ENCODE data around the gene TMEM255B.

TMEM255B gene

GRCh38 chr13:113766035-113766800 is 7.2 kb downstream of the TMEM255B start:
- H3K4me1 Mint-ChIP-seq: no peaks in the 10 kb centered on the region
- peaks cover 41% of the 10 kb centered on the region for H3K27me3 Mint-ChIP-seq

DNA sequence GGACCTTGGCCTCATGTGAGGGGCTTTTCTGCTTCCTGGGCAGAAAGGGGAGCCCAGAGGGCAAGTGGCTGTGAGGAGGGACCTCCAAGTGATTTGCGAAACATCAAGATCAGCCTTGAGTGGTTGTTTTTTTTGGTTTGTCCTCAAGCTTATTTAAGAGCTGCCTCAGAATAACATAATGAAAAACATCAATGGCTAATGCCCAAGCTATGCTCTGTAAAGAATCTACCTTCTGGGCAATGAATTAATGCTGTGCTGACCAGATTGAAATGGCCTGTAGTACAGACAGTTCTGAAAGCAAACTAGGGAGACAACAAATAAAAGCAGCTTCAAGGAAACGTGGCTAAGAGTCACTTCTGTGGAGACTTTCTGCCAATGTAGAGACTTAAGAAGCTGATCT is 8.3 kb downstream of the TMEM255B start:
- Mint-ChIP-seq H3K4me1 (peaks cover 6% of the 10 kb centered on the region), H3K27ac (no peak overlapping the region), H3K27me3 (peaks cover 29% of the 10 kb centered on the region), H3K4me3 (no peak overlapping the region), H3K9me3 (peaks cover 0 to under 1% of the 10 kb centered on the region in 2 donors)
- no peak for ATAC-seq
- DNase-seq: no peak

More at GRCh38 chr13:113766035-113766800, 7.2 kb downstream of the TMEM255B start:
- Mint-ChIP-seq H3K27ac (no peak overlapping the region), H3K9me3 (no peaks in the 10 kb centered on the region), H3K4me3 (no peak overlapping the region)
- ATAC-seq: no peak
- DNase-seq: no peak

DNA sequence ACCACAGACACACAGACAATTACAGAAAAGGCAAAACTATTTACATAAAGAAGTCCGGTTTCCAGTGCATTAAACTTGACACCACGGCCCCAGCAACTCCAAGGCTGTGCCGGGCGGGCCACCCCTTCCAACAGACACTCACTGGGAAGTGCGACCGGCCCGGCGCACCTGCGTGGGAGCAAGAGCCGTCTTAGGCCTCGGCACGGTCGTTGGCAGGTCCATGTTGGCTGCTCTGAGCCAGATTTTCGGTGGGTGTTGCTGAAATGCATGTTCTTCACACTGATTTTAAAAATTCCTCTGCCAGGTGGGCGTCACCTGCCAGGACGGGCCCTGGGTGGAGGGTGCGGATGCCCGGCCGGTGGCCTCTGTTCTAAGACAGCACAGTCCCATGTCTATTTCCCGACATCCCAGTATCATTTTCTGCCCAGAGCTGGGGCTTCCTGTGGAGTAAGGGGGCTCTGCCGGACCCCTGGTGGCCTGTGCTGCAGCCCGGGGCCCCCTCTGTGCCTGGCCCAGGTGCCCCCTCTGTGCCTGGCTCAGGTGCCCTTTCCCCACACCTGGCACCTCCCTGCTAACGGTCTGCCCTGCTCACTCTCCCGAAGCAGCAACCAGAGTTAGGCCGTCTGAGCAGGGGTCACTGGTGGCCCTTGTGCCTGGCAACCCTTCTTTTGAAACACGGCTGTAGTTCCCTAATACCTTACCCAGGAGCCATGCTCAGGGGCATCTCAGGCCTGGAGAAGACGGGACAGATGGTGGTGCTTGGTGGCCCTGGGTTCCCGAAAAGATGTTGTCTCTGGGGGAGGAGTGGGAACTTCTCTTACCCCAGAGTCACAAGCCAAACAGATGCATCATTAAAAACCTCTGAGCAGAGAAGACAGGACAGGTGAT is 9.2 kb downstream of the TMEM255B start:
- Mint-ChIP-seq H3K27ac (no peak overlapping the region), H3K9me3 (peaks cover 0 to 5% of the 10 kb centered on the region in 2 donors), H3K4me3 (no peak overlapping the region), H3K4me1 (peaks cover 7% of the 10 kb centered on the region), H3K27me3 (peaks cover 20% of the 10 kb centered on the region)
- DNase-seq (no peak), ATAC-seq (no peak)

DNA sequence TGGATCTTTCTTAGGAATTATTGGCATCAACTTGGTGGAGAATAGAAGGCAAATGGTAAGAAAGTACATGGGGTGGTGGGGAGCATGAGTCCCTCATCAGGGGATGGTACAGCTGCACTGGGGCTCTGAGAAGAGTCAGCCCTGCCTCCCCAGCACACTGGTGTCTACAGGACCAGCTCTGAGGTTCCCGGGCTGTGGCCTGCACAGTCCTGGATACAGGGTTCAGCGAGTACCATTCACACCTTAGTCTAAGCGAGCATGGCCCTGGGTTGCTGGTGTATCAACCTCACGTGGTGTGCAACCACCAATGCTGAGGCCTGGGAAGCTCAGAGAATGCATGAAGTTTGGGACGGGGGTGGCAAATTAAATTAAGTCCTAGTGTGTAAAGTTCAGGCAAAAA is 10.1 kb downstream of the TMEM255B start:
- Mint-ChIP-seq H3K9me3 (peaks cover 0 to 5% of the 10 kb centered on the region in 2 donors), H3K27me3 (peaks cover 13% of the 10 kb centered on the region)

GRCh38 chr13:113769881-113770280 is 10.9 kb downstream of the TMEM255B start:
- DNase-seq (no peak), ATAC-seq (no peak)
- H3K4me1 Mint-ChIP-seq: peaks cover 7% of the 10 kb centered on the region
- H3K27me3 Mint-ChIP-seq: peaks cover 13% of the 10 kb centered on the region
- no peak overlapping the region for H3K27ac Mint-ChIP-seq
- H3K9me3 Mint-ChIP-seq: peaks cover 0 to 5% of the 10 kb centered on the region in 2 donors
- no peak overlapping the region for H3K4me3 Mint-ChIP-seq

More for the DNA sequence above, 10.1 kb downstream of the TMEM255B start:
- Mint-ChIP-seq H3K4me1 (peaks cover 7% of the 10 kb centered on the region), H3K27ac (no peak overlapping the region), H3K4me3 (no peak overlapping the region)
- ATAC-seq: no peak
- DNase-seq: no peak

DNA sequence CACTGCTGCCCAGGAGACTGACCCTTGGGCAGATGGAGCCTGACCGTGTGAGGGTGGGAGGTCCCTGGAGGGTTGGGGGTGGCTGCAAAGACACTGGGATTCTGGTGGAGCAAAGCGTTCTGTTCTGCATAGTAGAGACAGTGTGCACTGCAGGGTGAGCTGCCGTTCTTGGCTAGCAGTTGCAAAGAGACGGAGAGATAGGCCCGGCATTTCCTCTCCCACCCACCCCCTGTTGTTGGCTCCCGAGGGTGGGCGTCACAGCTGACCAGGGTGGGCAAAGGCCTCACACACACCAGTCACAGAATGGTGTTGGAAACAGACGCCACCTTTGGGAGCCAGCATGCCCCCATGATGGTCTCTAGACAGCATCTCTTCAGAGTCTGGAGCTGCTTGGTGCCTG is 11.4 kb downstream of the TMEM255B start:
- DNase-seq: no peak
- Mint-ChIP-seq H3K4me3 (no peak overlapping the region), H3K9me3 (peaks cover 0 to 5% of the 10 kb centered on the region in 2 donors), H3K27ac (no peak overlapping the region), H3K27me3 (peaks cover 10% of the 10 kb centered on the region), H3K4me1 (peaks cover 7% of the 10 kb centered on the region)
- ATAC-seq: no peak

GRCh38 chr13:113770937-113771336 is 11.9 kb downstream of the TMEM255B start:
- no peak for ATAC-seq
- no peak for DNase-seq
- H3K4me3 Mint-ChIP-seq: no peak overlapping the region
- H3K27ac Mint-ChIP-seq: no peak overlapping the region
- peaks cover 0 to 5% of the 10 kb centered on the region in 2 donors for H3K9me3 Mint-ChIP-seq
- H3K4me1 Mint-ChIP-seq: peaks cover 7% of the 10 kb centered on the region
- peaks cover 5% of the 10 kb centered on the region for H3K27me3 Mint-ChIP-seq

GRCh38 chr13:113771709-113772331 is 12.8 kb downstream of the TMEM255B start:
- Mint-ChIP-seq H3K4me3 (no peak overlapping the region), H3K4me1 (peaks cover 7% of the 10 kb centered on the region), H3K27me3 (peaks cover under 1% of the 10 kb centered on the region), H3K27ac (no peak overlapping the region), H3K9me3 (peaks cover 0 to 5% of the 10 kb centered on the region in 2 donors)
- ATAC-seq (peak; percentile 77), DNase-seq (no peak)

DNA sequence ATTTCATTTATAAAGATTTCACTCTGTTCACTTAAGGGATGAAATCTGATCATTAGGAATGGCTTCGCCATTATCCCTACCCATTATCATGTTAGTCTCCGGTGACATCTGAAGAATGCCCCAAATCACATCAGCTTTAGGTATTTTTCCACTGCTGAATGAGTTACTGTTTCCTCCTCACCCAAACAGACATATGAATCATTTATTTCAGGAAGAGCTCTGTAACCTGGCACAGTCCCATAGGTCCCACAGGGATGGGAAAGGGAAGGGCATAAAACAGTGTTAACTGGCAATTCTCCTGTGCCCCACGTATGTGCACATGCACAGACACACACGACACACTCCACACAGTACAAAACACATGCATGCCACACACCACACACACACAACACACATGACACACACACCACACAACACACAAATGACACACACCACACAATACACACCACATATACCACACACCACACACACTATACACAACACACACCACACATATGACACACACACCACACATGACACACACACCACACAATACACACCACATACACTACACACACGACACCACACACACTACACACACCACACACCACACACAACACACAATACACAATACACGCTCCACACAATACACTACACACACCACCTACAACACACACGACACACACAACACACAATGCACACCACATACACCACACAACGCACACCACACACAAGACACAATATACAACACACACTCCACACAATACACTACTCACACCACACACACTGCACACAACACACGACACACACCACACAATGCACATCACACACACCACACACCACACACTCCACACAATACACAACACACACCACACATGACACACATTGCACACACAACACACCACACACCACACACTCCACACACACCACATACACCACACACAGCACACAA is 15.4 kb downstream of the TMEM255B start:
- no peak overlapping the region for H3K27ac Mint-ChIP-seq
- peaks cover 0 to 5% of the 10 kb centered on the region in 2 donors for H3K9me3 Mint-ChIP-seq
- no peak for ATAC-seq
- no peak overlapping the region for H3K4me3 Mint-ChIP-seq
- peaks cover 23% of the 10 kb centered on the region for H3K27me3 Mint-ChIP-seq
- H3K4me1 Mint-ChIP-seq: peaks cover 7% of the 10 kb centered on the region
- DNase-seq: no peak

DNA sequence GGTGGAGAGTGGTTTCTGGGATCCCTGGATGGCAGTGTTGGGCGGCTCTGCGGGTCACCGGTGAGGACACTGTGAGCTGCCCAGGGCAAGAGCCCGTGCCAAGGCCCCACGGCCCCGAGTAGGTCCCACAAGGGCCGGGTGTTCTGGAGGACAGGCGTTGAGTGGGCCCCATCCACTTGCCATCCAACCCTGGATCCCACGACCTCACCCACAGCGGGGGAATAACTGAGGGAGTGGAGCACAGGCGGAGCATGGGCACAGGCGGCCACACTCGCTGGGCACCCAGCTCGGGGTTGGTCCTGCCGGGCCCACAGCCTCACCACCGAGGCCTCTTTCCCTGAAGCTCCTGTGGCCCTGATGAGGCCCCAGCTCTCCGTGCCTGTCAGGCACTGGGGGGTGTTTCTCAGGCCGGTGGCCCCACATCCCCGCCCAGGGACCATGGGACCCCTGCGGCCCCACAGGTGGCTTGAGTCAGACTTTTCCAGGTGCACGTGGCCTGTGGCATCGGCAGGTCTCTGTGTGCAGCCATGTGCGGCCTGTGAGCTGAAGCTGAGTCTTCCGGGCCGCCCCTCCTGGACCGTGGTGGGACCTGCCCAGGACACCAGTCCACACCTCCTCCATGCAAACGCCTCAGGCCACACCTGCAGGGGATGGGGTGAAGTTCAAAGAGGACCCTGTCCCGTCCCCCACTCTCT is 16.6 kb downstream of the TMEM255B start:
- DNase-seq: no peak
- peaks cover 26% of the 10 kb centered on the region for H3K27me3 Mint-ChIP-seq

GRCh38 chr13:113776231-113777125 is 17.5 kb downstream of the TMEM255B start:
- no peak for DNase-seq
- Mint-ChIP-seq H3K27ac (no peak overlapping the region), H3K4me3 (no peak overlapping the region), H3K4me1 (peaks cover 7% of the 10 kb centered on the region), H3K27me3 (peaks cover 26% of the 10 kb centered on the region), H3K9me3 (peaks cover 0 to 5% of the 10 kb centered on the region in 2 donors)
- ATAC-seq: no peak

More for the DNA sequence above, 16.6 kb downstream of the TMEM255B start:
- Mint-ChIP-seq H3K27ac (no peak overlapping the region), H3K9me3 (peaks cover 0 to 5% of the 10 kb centered on the region in 2 donors), H3K4me3 (no peak overlapping the region), H3K4me1 (peaks cover 7% of the 10 kb centered on the region)
- ATAC-seq: no peak

DNA sequence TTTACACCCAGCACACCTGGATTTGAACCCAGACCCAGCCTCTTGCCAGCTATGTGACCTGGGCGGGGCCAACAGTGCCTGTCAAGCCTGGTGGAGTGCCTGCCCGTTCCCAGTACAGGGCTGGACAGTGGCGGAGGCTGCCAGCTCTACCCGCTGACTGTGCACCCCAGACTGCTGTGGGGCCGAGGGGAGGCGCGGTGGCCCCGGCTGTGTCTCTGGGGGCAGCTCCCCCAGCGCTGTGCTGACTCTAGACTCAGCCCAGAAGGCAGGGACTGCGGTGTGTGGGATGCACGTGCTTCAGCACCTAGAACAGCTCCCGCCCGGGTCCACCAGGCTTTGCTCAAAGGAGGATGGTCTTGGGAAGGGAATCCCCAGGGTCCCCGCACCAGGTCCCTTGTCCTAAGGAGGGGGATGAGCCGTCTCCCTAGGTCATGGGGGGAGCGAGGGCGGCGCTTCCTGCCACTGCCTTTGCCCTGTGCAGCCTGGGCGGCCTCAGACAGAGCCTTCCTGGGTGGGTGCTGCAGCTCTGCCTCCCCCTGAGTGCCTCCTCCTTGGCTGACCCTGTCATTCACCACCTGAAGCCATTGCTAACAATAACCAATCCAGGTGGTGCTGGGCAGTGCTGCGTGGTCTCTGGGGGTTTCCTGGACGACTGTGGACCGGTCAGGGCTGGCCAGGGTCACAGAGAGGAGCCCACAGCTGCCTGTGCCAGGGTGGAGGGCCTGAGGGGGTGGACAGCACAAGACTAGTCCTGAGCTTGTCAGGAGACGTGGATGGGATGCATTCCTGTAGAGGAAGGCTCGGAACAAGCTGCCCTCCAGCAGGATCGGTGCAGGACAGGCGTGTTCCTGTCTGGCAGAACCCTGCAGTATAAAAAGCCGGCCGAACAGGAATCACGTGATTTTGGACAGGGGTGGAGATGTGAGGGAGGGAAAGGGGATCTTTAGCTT is 18.6 kb downstream of the TMEM255B start:
- DNase-seq (no peak), ATAC-seq (peak; percentile 23)
- H3K9me3 Mint-ChIP-seq: peaks cover 0 to 3% of the 10 kb centered on the region in 2 donors
- no peaks in the 10 kb centered on the region for H3K4me1 Mint-ChIP-seq
- no peak overlapping the region for H3K4me3 Mint-ChIP-seq
- H3K27ac Mint-ChIP-seq: no peak overlapping the region
- H3K27me3 Mint-ChIP-seq: peaks cover 26% of the 10 kb centered on the region
